ENCODE measurements around the gene TPM1.

TPM1 gene

GRCh38 chr15:63016234-63016633 is 26.3 kb upstream of the TPM1 start:
- no peak for DNase-seq (ENCODE audit: low read depth in 3 of 3)

GRCh38 chr15:63018639-63019038 is 23.9 kb upstream of the TPM1 start:
- no peak for DNase-seq (ENCODE audit: low read depth in 3 of 3)

GRCh38 chr15:63019511-63020109 is 22.9 kb upstream of the TPM1 start:
- no peak for DNase-seq (ENCODE audit: low read depth in 3 of 3)

- DNase-seq (ENCODE audit: low read depth in 3 of 3), result no peak
Observed at GRCh38 chr15:63020128-63020527, 22.4 kb upstream of the TPM1 start.

- no peak for DNase-seq (ENCODE audit: low read depth in 3 of 3)
Observed at GRCh38 chr15:63020759-63021430, 21.7 kb upstream of the TPM1 start.

- no peak for DNase-seq (ENCODE audit: low read depth in 3 of 3)
Observed at GRCh38 chr15:63022181-63022580, 20.4 kb upstream of the TPM1 start.

GRCh38 chr15:63022663-63023062 is 19.9 kb upstream of the TPM1 start:
- DNase-seq (ENCODE audit: low read depth in 3 of 3), result no peak

- DNase-seq (ENCODE audit: low read depth in 3 of 3), result no peak
Observed at GRCh38 chr15:63023351-63023945, 19.1 kb upstream of the TPM1 start.

GRCh38 chr15:63025460-63025859 is 17.1 kb upstream of the TPM1 start:
- DNase-seq (ENCODE audit: low read depth in 3 of 3), result no peak

- no peak for DNase-seq (ENCODE audit: low read depth in 3 of 3)
Observed at GRCh38 chr15:63027646-63028045, 14.9 kb upstream of the TPM1 start.

- DNase-seq (ENCODE audit: low read depth in 3 of 3), result no peak
Observed at GRCh38 chr15:63028442-63029110, 14.0 kb upstream of the TPM1 start.

- no peak for DNase-seq (ENCODE audit: low read depth in 3 of 3)
Observed at GRCh38 chr15:63029676-63030075, 12.9 kb upstream of the TPM1 start.

GRCh38 chr15:63030101-63030551 is 12.4 kb upstream of the TPM1 start:
- no peak for DNase-seq (ENCODE audit: low read depth in 3 of 3)

GRCh38 chr15:63034578-63034977 is 8.0 kb upstream of the TPM1 start:
- no peak for DNase-seq (ENCODE audit: low read depth in 3 of 3)

GRCh38 chr15:63035253-63035652 is 7.3 kb upstream of the TPM1 start:
- no peak for DNase-seq (ENCODE audit: low read depth in 3 of 3)

GRCh38 chr15:63035977-63036376 is 6.6 kb upstream of the TPM1 start:
- no peak for DNase-seq (ENCODE audit: low read depth in 3 of 3)

GRCh38 chr15:63037976-63038720 is 4.4 kb upstream of the TPM1 start:
- no peak for DNase-seq (ENCODE audit: low read depth in 3 of 3)

GRCh38 chr15:63038926-63039673 is 3.4 kb upstream of the TPM1 start:
- no peak for DNase-seq (ENCODE audit: low read depth in 3 of 3)

- no peak for DNase-seq (ENCODE audit: low read depth in 3 of 3)
Observed at GRCh38 chr15:63039811-63040210, 2.7 kb upstream of the TPM1 start.

GRCh38 chr15:63040509-63040908 is 2.0 kb upstream of the TPM1 start:
- DNase-seq (ENCODE audit: low read depth in 3 of 3), result no peak

GRCh38 chr15:63040954-63041353 is 1.6 kb upstream of the TPM1 start:
- no peak for DNase-seq (ENCODE audit: low read depth in 3 of 3)

Measured in stimulated activated CD4-positive, alpha-beta T cell treated with anti-CD3 and anti-CD28 coated beads, TNF-alpha, amount 100 ng/mL, for 48 hours (primary cell).